GM19328 (cell line): ENCODE measurements around the gene TP63.

Source experiments
- ATAC-seq: cut with Tn5 transposase; IDR thresholded peaks from one replicate; pipeline ENCODE4 v1.9.1; 2021; ENCODE audit warnings: mild to moderate bottlenecking, moderate library complexity; ENCODE audit not compliant: unreplicated experiment

Gene TP63

DNA sequence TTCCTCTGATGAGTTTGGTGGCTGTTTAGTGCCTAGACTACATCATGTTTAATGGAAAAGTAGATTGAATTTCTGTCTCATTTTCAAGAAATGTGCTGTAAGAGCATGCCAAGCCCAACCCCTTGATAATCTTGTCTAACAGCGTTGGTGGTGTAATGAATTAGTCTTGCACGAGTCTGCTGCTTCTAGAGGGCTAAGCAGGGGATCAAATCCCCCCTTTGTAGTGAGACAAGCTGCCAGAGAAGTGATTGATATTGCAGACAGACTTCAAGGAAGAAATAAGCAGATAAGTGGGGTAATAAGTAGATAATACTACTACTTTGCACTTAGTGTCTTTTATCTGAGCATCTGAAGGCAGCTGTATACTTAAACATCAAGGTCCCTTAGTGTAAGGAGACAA, 141.4 kb downstream of the TP63 start:
- ATAC-seq = no peak

DNA sequence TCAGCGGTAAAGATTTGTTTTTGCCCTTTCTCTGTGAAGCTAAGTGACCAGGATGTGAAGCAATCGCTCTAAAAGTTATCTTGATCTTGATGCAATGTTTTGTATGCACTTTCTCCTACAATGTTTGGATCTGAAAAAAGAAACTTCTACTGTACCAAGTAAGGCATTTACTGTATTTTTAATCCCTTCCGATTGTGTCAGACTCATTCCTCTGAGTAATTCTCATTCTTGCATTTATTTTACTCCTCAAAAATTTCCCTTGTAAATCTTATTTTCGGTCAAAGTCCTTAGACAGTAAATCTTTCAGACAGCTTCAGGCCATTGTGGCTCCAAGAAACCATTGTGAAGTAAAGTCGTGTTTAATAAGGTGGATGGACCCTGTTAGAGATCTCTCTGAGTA, 141.9 kb downstream of the TP63 start:
- no peak for ATAC-seq

DNA sequence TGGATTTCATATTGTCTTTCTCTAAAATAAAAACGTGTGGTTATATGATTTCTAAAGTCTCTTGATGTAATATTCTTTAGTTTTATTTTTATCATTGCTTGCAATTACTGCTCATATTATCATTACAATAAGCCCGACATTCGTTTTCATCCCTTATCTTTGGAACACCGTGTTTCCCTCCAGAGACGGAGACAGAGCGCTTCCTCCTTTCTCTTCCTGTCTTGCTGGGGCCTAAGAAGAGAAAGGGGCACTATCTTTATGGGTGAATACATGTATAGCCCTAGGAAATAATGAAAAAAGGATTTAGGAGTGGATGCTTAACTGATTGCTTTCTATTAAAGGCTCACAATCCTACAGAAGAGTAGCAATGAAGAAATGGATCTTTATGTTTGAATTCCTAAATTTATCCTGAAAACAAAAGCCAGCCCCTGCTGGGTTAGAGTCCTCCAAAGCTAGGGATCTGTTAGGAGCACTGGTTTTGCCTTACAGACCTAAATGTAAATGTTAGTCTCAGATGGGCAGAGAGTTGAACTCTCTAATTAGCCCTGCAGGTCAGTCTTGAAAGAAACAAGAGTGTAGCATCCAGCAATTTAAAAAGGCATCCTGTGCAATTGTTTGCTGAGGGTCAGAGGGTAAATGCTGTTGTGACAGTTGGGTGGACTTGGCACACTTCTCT, 145.1 kb downstream of the TP63 start:
- ATAC-seq = no peak

DNA sequence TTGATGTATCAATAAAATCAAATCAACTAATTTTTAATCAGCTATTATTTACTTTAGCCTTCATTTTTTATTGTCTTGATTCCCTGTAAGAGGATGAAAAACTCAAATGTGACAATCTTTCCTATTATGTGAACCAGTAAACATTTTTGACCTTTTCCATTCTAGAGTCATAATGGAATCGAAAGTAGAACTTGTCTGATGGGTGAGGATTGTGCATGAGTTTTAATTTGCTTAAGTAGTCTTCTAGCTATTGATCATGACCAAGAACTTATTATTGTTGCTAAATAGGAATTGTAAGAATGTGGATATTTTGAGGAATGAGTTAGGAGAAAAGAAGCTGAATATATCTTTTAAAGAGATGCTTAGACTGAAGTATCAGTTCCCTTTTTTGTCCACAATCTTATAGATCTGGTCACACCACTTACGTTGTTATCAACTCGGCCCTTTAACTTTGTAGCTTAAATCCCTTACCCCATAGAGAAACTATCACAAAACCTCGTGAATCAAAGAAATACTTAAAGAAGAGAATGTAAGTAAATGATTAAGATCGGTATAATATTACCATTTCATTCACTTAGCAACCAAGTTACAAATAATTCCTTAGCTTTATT, 147.3 kb downstream of the TP63 start:
- ATAC-seq = no peak

DNA sequence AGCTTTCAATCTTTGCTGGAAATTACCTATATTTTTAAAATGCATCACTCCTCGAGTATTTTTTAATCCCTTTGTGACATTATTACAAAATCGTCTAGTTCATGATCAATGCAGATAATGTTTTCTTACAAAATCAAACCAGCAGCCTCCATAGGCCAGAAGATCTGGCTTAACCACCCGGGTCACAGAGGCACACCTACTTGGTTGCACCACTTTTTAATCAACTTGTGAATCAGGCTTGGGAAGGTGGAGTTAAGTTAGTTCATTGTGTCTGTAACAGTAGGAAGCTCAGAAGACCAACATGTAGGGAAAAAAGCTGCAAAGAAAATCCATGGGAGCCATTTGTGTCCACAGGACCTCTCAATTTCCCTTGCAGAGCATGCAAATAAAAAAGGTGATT, 148.0 kb downstream of the TP63 start:
- ATAC-seq = no peak

DNA sequence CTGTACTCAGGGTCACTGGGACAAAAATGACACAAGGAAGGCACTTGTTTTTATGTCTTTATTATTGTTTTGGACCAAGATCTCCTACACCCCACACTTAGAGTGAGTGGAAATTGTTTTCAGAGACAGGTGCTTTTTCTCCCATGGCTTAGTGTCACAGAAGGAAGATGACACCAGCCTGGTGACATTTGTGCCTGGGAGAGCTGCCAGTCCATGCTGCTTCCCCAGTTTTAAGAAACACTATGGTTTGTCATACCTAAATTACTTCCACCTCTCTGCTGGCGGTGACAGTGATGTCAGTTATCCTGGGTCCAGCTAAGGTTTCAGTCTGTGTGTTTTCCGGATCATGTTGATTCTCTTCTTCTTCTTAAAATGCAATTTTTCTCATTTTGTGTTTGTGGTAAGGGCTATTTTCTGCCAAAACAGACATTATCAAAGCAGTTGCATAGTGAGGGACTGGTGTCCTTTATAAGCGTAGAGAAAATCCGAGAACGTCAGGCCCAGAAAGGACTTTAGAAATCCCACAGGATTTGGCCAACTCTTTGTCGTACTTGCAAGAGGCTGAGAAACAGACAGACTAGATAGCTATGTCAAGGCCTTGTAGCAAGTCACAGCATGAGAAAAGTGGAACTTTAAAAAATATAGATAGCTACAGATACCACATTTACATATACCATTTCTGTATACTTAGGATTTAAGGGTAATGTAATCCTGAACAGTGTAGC, 149.5 kb downstream of the TP63 start:
- no peak for ATAC-seq

DNA sequence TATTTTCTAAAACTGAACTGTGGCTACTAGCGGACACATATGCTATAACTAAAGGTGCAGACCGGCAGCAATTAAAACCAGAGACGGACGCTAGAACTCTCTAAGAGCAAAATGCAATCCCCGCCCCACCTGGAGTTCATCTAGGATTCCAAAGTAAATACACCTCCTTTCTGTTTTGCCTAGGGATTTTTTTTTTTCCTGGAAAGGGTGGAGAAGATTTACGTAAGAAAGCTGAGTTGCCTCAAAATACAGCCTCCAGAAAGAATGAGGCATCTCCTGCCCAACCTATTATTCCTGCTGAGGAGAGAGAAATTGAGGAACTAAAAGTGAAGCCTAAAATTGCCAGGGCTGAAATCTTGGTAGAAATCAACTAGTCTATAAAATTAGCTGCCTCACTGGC, 150.2 kb downstream of the TP63 start:
- no peak for ATAC-seq

DNA sequence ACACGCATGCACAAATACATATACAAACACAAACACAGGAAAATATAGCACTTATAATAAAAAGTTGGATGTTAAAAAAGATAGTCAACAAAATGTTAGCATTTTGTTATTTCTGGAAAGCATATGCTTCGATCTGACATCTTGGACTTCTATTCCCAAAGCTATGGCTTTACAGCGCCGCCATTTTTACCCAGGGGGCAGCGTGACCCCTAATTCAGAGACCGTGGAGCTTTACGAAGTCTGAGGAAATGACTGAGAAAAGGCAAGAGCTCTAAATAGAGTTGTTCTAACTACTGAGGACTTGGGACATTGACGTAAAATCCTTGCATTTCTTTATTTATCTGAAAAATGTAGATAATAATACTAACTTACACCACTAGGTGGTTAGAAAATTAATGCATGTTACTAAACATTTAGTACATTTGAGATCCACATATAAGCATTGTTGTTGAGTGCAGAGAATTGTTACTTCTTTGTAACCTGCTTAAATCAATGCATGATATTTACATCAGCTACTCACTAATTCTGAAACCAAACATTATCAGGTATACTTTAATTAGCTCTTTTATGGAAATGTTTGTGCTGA, 155.4 kb downstream of the TP63 start:
- ATAC-seq = no peak

DNA sequence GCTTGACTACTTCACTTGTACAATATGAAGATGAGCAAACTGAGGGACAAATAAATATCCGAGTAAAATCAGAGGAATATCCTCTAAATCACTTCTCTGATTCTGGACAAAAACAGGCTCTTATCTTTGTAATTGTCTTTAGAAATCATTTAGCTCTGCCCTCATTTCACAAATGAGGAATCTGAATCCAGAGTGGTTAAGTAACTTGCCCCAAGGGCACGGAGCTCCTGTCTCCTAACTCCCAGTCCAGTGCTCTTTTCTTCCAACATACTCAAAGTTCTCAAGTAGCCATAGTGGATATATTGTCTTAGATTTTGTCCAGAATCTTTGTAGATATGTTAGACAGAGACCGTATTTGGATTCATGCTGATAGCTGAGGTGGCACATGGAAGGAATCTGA, 156.0 kb downstream of the TP63 start:
- ATAC-seq = no peak

DNA sequence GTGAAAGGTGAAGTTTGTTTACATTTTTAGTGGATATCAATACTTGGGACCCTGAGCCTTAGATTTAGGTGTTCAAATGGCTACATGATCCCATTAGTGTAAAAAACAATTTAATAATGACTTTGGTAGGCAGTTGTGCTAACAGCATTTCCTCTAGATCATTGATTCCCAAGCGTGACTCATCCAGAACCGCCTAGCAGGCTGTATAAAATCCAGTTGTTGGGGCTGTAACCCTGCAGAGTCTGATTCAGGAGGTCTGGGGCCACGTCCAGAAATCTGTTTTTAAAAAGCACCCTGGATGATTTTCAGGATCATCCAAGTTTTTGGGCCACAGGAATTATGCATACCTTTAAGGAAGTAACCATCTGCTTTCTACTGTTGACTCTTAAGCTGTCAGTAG, 156.4 kb downstream of the TP63 start:
- ATAC-seq = no peak

DNA sequence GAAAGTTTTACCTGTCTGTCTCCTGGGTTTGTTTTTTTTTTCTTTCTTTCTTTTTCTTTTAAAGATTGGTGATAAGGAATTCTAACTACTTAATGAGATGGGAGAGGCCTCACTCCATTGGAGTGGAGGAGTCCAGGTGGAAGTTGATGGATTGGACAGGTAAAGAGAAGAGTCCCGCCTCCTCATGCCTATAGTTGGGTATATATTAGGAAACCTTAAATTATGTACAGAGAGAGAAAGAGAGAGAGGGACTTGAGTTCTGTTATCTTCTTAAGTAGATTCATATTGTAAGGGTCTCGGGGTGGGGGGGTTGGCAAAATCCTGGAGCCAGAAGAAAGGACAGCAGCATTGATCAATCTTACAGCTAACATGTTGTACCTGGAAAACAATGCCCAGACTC, 158.2 kb downstream of the TP63 start:
- ATAC-seq = no peak

DNA sequence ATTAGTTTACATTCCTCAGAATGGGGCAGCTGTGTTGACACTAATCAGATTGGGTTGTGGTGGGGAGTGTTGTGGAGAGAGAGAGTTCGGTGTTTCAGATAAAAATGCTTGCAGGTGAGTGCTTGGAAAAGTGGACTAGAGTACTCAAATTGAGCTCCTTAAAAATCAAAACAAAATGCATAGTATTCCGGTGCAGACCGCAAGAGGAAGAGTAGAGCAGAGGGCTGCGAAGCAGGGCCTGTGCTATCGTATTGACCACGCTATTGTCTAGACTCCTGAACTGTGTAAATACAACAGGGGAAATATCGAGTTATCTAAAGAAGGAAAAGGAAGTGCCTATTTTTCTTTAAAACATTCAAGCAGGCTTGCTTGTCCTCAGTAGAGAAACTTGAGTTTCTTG, 159.5 kb downstream of the TP63 start:
- ATAC-seq = no peak

DNA sequence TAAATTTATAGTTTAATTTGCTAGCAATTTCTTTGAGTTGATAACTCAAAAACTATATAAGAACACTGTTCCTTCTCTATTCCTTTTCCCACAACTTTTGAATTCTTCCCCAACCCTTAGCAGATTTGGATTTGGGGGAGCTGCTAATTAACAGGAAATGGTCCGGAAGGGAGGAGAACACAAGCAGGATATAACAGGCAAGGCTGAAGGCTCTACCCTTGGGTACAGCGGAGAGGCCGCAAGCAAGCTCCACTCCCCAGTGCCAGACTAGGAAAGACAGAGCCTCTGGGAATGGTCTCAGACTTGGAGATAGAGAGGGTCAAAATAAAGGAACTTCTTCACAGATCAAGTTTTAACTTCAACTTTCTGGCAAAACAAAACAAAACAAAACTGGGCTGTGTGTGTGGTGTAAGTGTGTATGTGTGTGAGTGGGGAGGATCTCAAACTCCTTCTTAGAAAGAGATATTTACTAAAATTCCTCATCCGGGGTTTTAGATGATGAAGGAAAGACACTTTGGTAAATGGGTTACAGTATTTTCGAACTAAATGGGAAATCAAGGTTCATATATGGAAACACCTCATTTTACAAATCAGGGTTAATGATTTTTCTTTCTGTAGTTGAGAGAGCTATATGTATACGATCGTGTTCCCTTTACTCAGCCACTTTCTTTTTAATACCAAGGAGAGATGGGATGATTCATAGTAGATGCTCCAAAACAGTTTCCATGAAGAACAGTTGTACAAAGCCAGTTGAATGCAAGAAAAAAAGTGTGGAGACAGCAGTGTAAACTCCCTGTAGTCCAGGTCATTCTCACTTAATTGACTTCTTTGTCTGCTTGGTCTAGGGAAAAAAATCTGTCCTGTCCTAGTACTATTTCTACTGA, 161.1 kb downstream of the TP63 start:
- no peak for ATAC-seq

DNA sequence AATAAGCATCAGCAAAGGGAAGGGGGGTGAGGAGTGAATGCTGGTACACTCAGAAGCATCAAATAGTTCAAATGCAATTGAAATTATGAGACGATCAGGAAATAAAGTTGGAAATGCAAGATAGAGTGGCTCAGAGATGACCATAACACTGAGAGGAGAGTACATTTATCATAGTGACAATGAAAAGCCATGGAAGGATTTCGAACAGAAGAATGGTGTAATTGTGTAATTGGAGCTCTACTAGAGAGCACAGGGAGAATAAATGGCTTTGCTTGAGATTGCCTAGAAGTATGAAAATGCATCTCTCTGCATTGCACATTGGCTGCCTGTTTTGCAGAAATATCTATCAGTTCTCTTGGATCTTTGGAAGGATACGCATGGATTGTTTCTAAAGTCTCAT, 163.3 kb downstream of the TP63 start:
- no peak for ATAC-seq

DNA sequence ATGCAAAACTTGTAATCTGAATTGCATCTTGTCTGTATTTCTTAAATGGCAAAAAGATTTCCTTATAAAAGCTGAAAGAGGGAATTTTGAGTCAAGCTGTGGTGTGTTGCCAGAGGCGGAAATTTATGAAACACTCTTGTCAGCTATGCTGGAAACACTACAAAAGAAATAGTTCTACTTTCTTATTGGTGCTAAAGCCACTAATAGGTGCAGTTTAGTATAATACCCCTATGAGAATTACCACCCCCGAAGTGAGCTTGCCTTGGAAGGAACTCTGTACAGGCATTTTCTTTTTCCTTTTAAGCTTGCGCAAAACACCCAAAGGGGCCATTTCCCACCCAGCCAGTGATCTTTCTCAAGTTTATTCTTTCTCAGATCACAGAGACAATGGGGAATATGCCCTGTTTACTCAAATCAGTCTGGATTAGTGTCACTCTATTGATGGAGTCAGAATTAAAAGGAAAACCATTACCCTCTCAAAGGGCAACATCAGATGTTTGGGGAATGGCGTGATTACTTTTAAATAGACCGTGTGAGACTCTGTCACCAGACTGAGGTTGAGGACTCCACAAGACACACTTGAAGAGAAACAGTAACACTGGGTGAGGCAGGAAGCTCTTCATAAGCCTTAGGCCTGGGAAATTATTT, 166.0 kb downstream of the TP63 start:
- no peak for ATAC-seq

DNA sequence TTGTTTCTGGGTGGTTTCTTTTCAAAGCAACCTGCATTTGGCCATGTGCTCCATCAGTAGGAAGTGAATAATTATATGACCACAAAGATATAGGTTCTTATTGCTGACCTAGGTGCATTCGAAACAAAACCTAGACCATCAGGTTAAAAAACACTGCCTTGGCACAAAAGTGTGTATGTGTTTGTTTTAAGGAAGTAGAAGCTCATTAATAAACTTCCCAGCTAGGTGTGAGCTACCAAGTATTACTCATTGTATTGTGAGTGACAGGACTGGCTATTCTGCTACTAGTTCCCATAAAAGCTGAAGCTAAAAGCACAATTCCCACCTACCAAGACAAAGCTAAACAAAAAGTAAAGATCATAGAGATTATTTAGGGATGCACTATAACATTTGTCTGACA, 168.2 kb downstream of the TP63 start:
- ATAC-seq = no peak

DNA sequence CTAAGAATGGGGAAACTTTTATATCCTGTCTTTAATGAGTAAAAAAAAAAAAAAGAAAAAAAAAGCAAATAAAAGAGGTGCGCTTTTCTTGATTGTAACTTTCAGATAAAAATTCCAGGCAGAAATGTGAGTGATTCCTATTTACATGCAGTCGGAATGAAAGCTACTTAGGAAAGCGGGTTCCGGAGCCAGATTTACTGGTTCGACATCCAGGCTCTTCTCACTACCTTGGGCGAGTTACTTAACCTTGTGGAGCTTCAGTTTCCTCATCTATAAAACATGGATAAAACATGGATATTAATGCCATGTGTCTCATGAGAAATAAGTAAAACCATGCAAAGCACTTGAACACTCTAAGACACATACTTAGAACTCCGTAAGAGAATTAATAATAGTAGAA, 169.2 kb downstream of the TP63 start:
- ATAC-seq = no peak

DNA sequence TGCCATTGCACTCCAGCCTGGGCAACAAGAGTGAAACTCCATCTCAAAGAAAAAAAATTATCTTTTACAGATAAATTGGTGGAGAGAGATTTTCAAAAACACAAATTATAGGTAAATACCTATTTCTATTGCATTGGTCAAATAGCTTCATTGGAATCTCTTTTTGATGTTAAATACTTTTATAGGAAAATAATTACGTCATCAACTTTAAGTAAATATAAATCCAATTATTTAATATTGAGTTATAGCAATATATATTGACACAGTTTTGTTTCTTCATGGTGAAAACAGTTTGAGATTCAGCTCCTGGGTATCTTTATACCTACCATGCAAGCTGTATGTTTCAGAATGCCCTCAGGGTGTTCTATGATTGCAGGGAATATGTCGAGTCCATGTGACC, 172.1 kb downstream of the TP63 start:
- no peak for ATAC-seq

DNA sequence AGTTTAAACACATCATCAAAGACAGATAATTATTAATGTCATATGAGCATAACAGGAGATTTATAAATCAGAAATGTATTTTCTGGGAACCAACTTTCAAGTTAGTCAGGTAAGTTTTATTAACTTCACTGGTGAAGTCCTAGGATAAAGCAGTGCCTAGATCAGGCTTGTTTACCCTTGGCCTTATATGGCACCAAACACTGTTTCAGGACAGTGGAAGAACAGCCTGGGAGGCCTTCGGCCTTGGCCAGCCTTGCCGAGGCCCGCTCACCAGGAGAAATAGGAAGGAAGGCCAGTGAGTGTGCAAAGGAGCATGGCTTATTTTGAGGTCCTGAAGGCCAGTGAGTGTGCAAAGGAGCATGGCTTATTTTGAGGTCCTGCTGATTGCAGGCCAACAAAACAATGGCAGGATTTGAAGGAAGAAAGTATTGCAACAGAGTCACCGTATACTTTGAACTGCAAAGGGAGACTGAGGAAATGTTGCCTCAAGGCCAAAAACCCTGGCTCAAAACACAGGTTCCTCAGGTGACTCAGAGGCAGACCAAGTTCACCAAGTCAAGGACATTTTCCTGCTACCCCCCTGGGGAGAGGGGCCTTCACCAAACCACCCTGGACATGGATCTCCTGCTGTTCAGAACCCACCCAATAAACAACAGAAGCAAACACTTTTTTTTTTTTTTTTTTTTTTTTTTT, 174.3 kb downstream of the TP63 start:
- ATAC-seq = no peak
